Measurements from ENCODE around the gene FOS. TPM values are rescaled to one million over a fixed set of nuclear protein-coding genes. Genes with fewer than 3 reads are reported as not detected.

FOS gene
- total and polyA plus RNA-seq, 2 experiments from 2014 or later, result 107 to 124 TPM

GRCh38 chr14:75291331-75291730 lies 12.7 kb downstream of the FOS start:
- Histone ChIP-seq H3K9me2 (ENCODE audit: insufficient read depth) (no peaks in the 10 kb centered on the region), H3F3A (ENCODE audit: insufficient read depth) (peaks cover 6% of the 10 kb centered on the region; the same call in 1 of the 2 replicates), H3K4me3 (no peak overlapping the region), H3K27ac (no peak overlapping the region), H3K9me3 (ENCODE audit: low read depth) (no peaks in the 10 kb centered on the region), H4K20me1 (ENCODE audit: insufficient read depth) (no peaks in the 10 kb centered on the region), H3K4me2 (ENCODE audit: unreplicated experiment) (no peak overlapping the region), H3K27me3 (replicated peaks; ENCODE audit: insufficient read depth) (no peaks in the 10 kb centered on the region), H3K9ac (no peak overlapping the region), H3K4me1 (ENCODE audit: insufficient read depth) (peaks cover 13% of the 10 kb centered on the region), H3K79me2 (ENCODE audit: insufficient read depth) (no peaks in the 10 kb centered on the region), H2AFZ (no peak overlapping the region), H3K36me3 (ENCODE audit: low read depth) (no peaks in the 10 kb centered on the region)
- 83 to 84% methylated on average over 5 of the region's 5 CpGs for WGBS, 2 experiments (ENCODE audit: low coverage in 1 of 2, low lambda C conversion rate in 2 of 2, missing lambda C conversion rate in 2 of 2)
- no peak for TF ChIP-seq EZH2 (IDR thresholded peaks at IDR 0.05; ENCODE audit: insufficient read depth, poor library complexity, severe bottlenecking)
- DNase-seq, result no peak
- in situ Hi-C loops (cut with MboI), result loop anchor here (25.0 kb wide), 1 partner anchor 354 kb away; no protein-coding TSS in a partner anchor

- Histone ChIP-seq H4K20me1 (ENCODE audit: insufficient read depth) (no peaks in the 10 kb centered on the region), H3K27ac (no peak overlapping the region), H3K4me3 (no peak overlapping the region), H3F3A (ENCODE audit: insufficient read depth) (peaks cover 6% of the 10 kb centered on the region; the same call in 1 of the 2 replicates), H3K79me2 (ENCODE audit: insufficient read depth) (no peaks in the 10 kb centered on the region), H3K36me3 (ENCODE audit: low read depth) (no peaks in the 10 kb centered on the region), H3K4me1 (ENCODE audit: insufficient read depth) (peaks cover 13% of the 10 kb centered on the region), H3K9ac (no peak overlapping the region), H3K9me2 (ENCODE audit: insufficient read depth) (no peaks in the 10 kb centered on the region), H3K27me3 (replicated peaks; ENCODE audit: insufficient read depth) (no peaks in the 10 kb centered on the region), H3K9me3 (ENCODE audit: low read depth) (no peaks in the 10 kb centered on the region), H2AFZ (no peak overlapping the region), H3K4me2 (ENCODE audit: unreplicated experiment) (no peak overlapping the region)
- in situ Hi-C loops (cut with MboI), result loop anchor here (25.0 kb wide), 1 partner anchor 355 kb away; no protein-coding TSS in a partner anchor
- TF ChIP-seq EZH2phosphoT487 (IDR thresholded peaks at IDR 0.05; ENCODE audit: insufficient read depth, low read depth) (no peak), EZH2 (IDR thresholded peaks at IDR 0.05; ENCODE audit: insufficient read depth, poor library complexity, severe bottlenecking) (no peak)
- 80 to 81% methylated on average over 9 of the region's 9 CpGs for WGBS, 2 experiments (ENCODE audit: low coverage in 1 of 2, low lambda C conversion rate in 2 of 2, missing lambda C conversion rate in 2 of 2)
- no peak for DNase-seq
Observed at GRCh38 chr14:75292101-75292563, 13.5 kb downstream of the FOS start.

- TF ChIP-seq EZH2phosphoT487 (IDR thresholded peaks at IDR 0.05; ENCODE audit: insufficient read depth, low read depth), result no peak
- TF ChIP-seq EZH2 (IDR thresholded peaks at IDR 0.05; ENCODE audit: insufficient read depth, poor library complexity, severe bottlenecking), result no peak
- H3K9ac ChIP-seq, result no peak overlapping the region
- H3K9me2 ChIP-seq (ENCODE audit: insufficient read depth), result no peaks in the 10 kb centered on the region
- no peaks in the 10 kb centered on the region for H3K27me3 ChIP-seq (replicated peaks; ENCODE audit: insufficient read depth)
- no peak overlapping the region for H3K4me2 ChIP-seq (ENCODE audit: unreplicated experiment)
- no peak overlapping the region for H3K4me3 ChIP-seq
- no peaks in the 10 kb centered on the region for H4K20me1 ChIP-seq (ENCODE audit: insufficient read depth)
- no peak overlapping the region for H3K27ac ChIP-seq
- in situ Hi-C loops (cut with MboI), result loop anchor here (25.0 kb wide), 1 partner anchor 356 kb away; no protein-coding TSS in a partner anchor
- H2AFZ ChIP-seq, result no peak overlapping the region
- peaks cover 13% of the 10 kb centered on the region for H3K4me1 ChIP-seq (ENCODE audit: insufficient read depth)
- peaks cover 6% of the 10 kb centered on the region; the same call in 1 of the 2 replicates for H3F3A ChIP-seq (ENCODE audit: insufficient read depth)
- no peaks in the 10 kb centered on the region for H3K36me3 ChIP-seq (ENCODE audit: low read depth)
- no peaks in the 10 kb centered on the region for H3K9me3 ChIP-seq (ENCODE audit: low read depth)
- 93 to 95% methylated on average over 7 of the region's 7 CpGs for WGBS, 2 experiments (ENCODE audit: low coverage in 1 of 2, low lambda C conversion rate in 2 of 2, missing lambda C conversion rate in 2 of 2)
- H3K79me2 ChIP-seq (ENCODE audit: insufficient read depth), result no peaks in the 10 kb centered on the region
- no peak for DNase-seq
Observed at GRCh38 chr14:75292886-75293285, 14.3 kb downstream of the FOS start.

- 2 to 3% methylated on average over 43 to 50 of the region's 59 CpGs for WGBS, 2 experiments (ENCODE audit: low coverage in 1 of 2, low lambda C conversion rate in 2 of 2, missing lambda C conversion rate in 2 of 2)
- Histone ChIP-seq H4K20me1 (ENCODE audit: insufficient read depth) (no peaks in the 10 kb centered on the region), H2AFZ (peak overlapping the region; percentile 85), H3K9me3 (ENCODE audit: low read depth) (no peaks in the 10 kb centered on the region), H3K36me3 (ENCODE audit: low read depth) (no peaks in the 10 kb centered on the region), H3K4me3 (peak overlapping the region; percentile 82), H3K4me1 (ENCODE audit: insufficient read depth) (peaks cover 18% of the 10 kb centered on the region), H3K4me2 (ENCODE audit: unreplicated experiment) (peak overlapping the region; percentile 88), H3K27ac (peak overlapping the region; percentile 91), H3K27me3 (replicated peaks; ENCODE audit: insufficient read depth) (no peaks in the 10 kb centered on the region), H3K9ac (peak overlapping the region; percentile 90), H3F3A (ENCODE audit: insufficient read depth) (peaks cover 6% of the 10 kb centered on the region; the same call in 1 of the 2 replicates), H3K9me2 (ENCODE audit: insufficient read depth) (no peaks in the 10 kb centered on the region), H3K79me2 (ENCODE audit: insufficient read depth) (no peaks in the 10 kb centered on the region)
- DNase-seq, result peak; percentile 98
- no peak for TF ChIP-seq EZH2 (IDR thresholded peaks at IDR 0.05; ENCODE audit: insufficient read depth, poor library complexity, severe bottlenecking)
- TF ChIP-seq EZH2phosphoT487 (IDR thresholded peaks at IDR 0.05; ENCODE audit: insufficient read depth, low read depth), result no peak
- in situ Hi-C loops (cut with MboI), result loop anchor here (25.0 kb wide), 1 partner anchor 357 kb away; no protein-coding TSS in a partner anchor
Observed at GRCh38 chr14:75293920-75294648, 15.5 kb downstream of the FOS start.
